Keratinocyte (primary cell): Measurements from ENCODE around the gene PRDM1.

Experiments used
- EZH2 ChIP-seq: IDR thresholded peaks from one replicate; pipeline ENCODE4 v1.6.1; 2012; ENCODE audit warnings: inconsistent platforms, mild to moderate bottlenecking, low read length, moderate library complexity
- TF ChIP-seq, protein P1 (sequence below), 3 experiments: IDR thresholded peaks in 1 of 3; conservative IDR thresholded peaks in 1 of 3; optimal IDR thresholded peaks in 1 of 3; 2 replicates in 2 of 3; 3 replicates in 1 of 3; pipeline versions ENCODE3 to v1.5.1; 2011; ENCODE audit warnings: low read length in 3 of 3, mild to moderate bottlenecking in 3 of 3, moderate library complexity in 2 of 3, control low read depth in 1 of 3, inconsistent platforms in 1 of 3; ENCODE audit not compliant: insufficient read depth in 2 of 3; ENCODE audit errors: extremely low read depth in 1 of 3

DNA sequence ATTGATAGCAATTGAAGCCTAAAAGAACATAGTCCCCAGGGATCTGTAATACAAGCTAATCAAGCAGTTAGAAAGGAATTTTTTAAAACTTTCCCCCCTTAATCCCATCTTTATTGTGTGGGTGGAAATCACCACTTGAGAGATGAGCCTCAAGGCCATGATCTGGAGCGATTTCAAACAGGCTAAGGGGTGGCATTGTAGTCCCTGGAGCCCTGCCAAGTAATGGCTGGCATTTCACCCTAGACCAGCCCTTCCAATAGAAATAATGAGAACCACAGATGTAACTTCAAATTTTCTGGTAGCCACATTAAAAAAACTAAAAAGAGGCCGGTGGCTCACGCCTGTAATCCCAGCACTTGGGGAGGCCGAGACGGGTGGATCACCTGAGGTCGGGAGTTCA lies 46.9 kb downstream of the PRDM1 start:
- TF ChIP-seq, protein P1, sequence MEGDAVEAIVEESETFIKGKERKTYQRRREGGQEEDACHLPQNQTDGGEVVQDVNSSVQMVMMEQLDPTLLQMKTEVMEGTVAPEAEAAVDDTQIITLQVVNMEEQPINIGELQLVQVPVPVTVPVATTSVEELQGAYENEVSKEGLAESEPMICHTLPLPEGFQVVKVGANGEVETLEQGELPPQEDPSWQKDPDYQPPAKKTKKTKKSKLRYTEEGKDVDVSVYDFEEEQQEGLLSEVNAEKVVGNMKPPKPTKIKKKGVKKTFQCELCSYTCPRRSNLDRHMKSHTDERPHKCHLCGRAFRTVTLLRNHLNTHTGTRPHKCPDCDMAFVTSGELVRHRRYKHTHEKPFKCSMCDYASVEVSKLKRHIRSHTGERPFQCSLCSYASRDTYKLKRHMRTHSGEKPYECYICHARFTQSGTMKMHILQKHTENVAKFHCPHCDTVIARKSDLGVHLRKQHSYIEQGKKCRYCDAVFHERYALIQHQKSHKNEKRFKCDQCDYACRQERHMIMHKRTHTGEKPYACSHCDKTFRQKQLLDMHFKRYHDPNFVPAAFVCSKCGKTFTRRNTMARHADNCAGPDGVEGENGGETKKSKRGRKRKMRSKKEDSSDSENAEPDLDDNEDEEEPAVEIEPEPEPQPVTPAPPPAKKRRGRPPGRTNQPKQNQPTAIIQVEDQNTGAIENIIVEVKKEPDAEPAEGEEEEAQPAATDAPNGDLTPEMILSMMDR (optimal IDR thresholded peaks at IDR 0.05 in 1 of 3, IDR thresholded peaks at IDR 0.05 in 1 of 3, conservative IDR thresholded peaks at IDR 0.05 in 1 of 3; ENCODE audit: extremely low read depth in 1 of 3, insufficient read depth in 2 of 3, low read length in 3 of 3), result no peak
- TF ChIP-seq EZH2, result no peak
